SW480 (cell line): ENCODE data around the gene LPP.

Experiments
- DNase-seq: peaks from one replicate; pipeline ENCODE4 v3.0.0-alpha.2; 2016; ENCODE audit warnings: low spot score

LPP gene

GRCh38 chr3:188482929-188483328 lies 329.0 kb downstream of the LPP start:
- DNase-seq: no peak

DNA sequence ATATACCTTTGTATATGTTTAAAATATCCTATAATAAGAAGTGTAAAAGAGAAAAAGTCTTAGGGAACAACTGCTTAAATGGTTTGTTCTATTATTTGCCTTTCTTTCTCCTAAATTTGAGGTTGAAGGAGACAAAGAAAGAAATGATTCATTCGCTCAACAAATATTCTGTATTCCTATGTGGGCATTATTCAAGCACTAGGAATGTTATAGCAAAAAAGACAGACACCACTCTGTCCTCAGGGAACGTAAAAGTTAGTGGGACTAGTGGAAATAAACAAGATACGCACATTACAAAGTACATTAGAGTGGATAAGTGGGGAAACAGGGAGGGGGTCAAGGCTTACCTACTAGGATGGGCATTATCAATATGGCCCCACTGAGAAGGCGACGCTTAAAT lies 332.2 kb downstream of the LPP start:
- no peak for DNase-seq

DNA sequence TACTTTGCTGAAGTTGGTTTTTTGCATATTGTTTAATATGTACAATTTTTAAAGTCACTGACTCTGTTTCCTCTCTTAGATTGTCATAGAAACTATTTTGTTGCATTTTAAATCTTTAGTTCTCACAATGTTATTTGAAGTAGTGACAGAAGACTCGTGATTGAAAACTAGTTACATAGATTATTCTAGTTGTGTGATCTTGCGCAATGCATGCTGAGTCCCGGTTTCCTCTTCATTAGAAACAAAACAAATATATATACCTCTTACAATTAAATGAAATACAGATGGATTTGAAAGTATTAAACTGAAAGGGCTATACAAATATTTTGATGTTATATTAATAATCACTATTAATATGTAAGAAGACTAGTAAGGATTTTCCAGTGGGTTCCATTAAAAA lies 333.0 kb downstream of the LPP start:
- no peak for DNase-seq

DNA sequence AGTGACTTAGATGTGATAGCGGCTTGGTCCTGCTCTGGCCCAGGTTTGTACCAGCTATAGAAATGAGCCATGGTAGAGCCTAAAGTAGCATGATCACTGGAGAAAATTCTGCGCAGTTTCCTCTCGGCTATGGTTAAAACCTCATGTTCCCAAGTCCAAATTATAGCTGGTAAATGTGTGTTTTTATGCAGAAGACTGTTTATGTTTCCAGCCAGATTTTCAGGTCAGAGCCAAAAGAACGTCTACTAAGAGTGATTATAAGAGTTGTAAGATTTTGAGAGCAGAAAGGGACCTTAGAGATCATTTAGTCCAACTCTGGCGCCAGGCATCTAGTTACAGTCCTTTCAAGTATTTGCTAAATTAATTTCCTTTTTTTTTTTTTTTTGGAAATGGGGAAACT lies 333.7 kb downstream of the LPP start:
- DNase-seq: no peak

GRCh38 chr3:188488801-188489200 lies 334.8 kb downstream of the LPP start:
- no peak for DNase-seq

DNA sequence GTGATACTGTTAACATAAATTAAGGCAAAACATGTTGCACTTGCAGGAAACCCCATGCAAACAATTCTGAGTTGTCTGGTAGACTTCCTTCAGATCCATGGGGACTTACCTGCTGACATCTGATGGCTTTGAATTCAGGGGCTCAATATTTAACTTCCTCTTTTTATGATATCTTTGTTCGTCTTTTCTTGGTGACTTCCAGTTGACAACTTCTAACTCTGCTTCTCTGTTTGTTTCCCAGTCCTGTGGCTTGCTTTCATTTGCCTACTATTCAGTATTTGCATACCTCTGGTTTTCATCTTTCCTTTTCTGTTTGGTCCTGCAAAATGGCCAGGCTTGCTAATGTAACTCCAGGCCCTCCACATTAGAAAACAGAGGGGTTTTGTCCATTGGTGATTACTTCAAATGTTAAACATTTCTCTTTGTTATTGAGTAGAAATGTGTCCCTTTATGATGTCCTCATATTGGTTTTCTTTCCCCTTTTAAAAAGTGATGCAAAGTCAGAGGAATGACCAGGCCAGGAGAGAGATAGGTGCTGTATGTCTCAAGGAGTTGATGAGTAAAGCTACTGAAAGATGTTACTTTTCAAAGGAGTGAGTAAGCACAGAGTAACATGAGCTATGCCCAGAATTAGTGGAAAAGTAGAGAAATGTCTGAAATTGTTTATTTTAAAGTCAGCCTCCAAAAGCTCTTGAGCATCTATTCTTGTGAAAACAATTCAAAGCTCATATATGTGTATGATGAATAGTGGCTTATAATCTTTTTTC lies 335.9 kb downstream of the LPP start:
- no peak for DNase-seq

DNA sequence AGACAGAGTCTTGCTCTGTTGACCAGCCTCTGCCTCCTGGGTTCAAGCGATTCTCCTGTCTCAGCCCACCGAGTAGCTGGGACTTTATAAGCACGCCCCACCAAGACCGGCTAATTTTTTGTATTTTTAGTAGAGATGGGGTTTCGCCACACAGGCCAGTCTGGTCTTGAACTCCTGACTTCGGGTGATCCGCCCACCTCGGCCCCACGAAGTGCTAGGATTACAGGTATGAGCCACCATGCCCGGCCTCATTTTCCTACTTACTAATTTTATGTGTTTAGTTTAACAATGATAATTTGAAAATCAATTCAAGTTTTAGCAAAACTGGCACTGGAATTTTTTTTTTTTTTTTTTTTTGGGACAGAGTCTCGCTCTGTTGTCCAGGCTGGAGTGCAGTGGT lies 336.5 kb downstream of the LPP start:
- DNase-seq: no peak

GRCh38 chr3:188491276-188491687 lies 337.3 kb downstream of the LPP start:
- no peak for DNase-seq

- no peak for DNase-seq
Observed at GRCh38 chr3:188496390-188496789, 342.4 kb downstream of the LPP start.

DNA sequence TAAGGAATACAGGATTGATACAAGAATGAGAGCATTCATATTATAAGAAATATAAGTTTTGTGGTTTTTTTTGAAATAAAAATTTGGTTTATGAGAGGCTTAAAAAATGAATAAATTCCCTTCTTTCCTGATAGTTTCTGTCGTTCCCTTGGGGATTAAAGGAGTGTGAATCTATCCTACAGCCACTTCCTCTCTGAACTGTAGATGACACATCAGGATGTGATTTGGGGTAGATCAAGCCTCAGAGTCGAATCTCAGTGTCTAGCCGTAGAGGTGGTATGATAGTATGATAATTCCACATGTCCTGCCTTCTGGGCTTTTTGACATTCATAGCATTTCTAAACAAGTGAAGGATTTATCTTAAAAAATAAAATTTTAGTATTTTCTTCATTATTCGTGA lies 343.1 kb downstream of the LPP start:
- no peak for DNase-seq

DNA sequence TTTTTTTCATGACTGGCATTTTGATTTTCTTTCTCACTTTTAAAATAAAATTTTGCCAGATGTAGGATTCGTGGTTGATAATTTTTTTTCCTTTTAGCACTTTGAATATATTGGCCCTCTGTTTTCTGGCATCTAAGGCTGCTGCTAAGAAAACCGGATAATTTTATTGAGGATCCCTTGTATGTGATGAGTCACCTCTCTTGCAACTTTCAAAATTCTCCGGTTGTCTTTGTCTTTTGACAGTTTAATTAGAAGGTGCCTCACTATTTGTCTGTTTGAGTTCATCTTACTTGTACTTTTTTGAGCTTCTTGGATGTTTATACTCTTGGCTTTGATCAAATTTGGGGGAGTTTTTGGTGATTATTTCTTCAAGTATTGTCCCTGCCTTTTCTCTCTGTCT lies 349.7 kb downstream of the LPP start:
- DNase-seq: no peak

- no peak for DNase-seq
Observed at GRCh38 chr3:188505151-188505550, 351.2 kb downstream of the LPP start.

DNA sequence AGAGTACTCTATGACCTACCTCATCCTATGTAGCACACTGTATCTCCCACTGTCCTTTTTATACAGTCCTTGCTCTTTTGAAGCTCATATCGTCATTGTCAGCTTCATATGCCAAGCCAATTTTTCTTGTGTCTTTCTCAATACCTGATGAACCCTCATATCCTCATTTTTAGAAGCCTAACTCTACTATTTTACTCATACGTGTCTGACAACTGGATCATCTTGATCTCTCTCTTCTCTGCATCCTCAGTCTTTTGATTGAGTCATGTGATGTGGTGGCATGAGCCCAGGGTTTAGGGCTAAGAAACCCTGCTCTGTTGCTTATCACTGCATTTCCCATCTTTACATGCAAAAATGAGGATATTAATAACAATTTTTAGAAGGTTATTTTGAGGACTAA lies 352.0 kb downstream of the LPP start:
- DNase-seq: no peak

DNA sequence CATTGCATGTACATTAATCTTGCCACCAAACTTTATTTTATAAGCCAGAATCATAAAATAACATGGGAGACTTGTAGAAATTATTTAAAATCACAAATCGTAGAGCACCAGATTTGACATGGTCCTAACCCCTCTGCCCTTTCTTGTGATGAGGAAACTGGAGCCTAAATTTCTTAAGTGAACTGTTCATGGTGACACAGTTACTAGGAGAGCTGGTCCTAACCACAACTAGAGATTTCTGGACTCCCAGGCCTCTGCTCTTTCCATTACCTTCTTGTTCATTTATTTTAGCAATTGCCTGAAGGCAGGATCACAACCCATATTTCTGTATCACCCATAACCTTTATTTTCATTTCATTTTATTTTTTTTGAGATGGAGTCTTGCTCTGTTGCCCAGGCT lies 352.5 kb downstream of the LPP start:
- no peak for DNase-seq

DNA sequence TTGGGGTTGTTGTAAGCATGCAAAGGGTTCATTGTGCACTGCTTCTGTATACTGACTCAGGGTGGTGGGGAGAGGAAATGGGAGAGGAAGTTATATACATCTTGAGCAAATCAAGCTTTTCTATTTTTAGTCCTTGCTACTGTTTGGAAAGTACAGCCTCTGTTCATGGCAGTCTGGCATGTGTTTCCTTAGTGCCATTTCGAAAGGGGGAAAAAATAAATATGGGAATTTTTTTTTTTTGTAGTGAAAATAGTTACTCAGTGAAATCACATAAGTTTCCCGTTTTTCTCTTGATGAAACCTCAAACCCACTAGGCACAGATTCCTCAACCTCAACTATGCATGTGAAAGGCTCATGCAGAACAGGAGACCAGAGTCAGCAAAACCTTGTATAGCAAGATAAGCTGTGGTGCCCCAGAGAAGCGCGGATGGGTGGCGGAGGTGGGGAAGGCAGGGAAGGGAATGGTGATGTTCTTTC lies 353.3 kb downstream of the LPP start:
- no peak for DNase-seq

DNA sequence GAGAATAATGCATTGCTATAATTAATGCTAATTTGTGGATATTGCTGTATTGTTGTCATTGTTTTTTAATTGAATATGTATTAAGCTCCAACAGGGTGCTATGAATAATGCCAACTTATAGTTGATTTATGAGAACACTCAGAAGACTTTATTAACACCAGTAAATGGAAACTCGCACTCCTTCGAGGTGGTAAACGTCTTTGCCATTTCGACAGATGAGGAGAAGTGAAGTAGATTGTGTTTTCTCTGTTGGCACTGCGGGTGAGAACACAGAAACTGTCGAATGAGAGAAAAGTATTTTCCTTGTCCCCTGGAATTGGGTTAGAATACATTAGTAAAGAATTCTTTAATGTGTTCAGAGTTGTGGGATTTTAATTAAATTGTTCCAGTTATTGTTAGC lies 354.5 kb downstream of the LPP start:
- no peak for DNase-seq

DNA sequence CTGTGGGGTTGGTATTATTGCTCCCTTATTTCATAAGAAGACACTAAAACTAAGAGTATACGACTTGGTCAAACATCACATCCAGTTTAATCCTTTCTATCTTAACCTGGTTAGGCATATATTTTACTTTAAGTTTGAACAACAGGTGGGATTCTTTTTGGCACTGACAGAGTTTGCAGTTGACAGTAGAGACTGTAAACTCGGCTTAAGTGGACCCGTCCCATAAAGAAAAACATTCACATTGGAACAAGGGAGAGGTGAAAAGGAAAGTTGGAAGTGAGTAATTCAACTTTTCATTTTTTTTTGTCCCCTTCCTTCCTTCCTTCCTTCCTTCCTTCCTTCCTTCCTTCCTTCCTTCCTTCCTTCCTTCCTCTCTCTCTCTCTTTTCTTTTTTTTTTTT lies 355.4 kb downstream of the LPP start:
- DNase-seq: no peak

DNA sequence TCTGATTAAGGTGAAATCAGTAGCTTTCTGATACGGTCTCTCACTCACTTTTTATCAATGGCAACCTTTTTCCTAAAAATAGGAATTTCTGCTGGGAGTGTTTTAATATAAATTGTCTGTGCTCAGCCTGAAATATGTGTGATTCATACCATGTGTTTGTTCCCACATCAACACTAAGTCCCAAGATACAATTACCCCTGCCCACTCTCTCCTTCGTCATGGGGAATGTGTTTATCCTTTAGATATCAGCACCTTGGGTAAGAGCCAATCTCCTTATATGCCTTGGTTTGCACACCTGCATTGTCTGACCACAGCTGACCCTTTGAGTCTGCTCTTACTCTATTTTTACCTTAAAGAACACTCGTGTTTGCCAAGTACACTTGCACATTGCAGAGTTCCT lies 356.4 kb downstream of the LPP start:
- DNase-seq: no peak

DNA sequence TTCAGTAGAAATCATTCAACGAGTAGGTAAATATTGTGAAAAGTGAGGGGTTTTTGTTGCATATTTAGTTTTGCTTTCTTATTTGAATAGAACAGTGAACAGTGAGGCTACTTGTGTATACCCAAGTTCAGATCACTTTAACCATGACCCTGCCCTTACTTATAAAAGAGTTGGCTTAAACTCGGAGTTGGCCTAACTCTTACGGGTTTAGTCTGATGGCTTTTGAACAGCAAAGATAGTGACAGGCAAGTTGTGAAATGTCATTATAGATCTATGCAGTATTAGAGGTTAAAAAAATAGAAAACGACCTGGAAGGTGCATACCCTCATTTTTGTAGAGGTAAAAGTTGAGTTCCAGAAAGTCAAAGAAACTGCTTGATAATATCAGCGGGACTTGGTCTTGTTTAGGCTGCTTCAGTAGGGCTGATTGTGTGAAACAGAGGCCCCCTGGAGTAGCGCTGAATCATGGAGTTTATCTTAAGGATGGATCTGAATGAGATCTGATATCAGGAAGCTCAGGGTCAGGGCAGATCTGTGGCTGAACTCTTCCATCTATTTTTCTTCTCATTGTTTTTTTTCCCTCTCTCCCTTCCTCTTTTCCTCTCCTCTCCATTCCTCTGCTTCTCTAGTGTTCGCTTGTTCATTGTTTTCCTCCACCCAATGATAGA lies 359.8 kb downstream of the LPP start:
- DNase-seq: no peak

DNA sequence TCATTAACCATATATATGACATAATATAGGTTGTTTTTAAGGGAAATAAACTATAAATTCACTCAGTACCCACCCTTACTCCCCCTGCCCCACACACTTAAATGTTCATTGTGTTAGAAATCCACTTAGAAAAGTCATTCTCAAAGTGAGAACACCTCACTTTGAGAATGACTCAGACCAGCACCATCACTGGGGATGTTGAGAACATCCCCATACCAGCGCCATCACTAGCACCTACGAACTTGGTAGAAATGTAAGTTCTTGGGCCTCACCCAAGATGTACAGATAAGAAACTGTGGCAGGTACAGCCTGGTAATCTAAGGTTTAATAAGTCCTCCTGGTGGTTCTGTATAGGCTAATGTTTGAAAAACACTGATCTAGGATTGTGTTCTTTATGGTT lies 362.6 kb downstream of the LPP start:
- DNase-seq: no peak

DNA sequence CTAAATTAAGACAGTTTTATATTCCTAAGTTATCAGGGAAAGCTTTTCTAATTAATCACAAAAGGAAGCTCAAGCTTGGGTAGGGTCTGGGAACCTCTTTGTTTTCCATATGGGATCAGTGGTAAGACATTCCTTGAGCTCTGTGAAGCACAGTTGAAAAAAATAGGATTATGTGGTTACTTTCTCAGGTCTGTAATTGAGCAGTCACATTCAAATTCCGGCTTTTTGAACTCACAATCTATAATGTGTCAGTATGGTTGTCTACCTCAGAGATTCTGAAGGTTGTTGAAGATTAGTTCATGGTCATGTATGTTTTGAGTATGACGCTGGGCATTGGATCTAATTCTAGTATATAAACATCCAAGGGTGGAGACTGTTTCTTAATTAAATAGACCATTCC lies 364.5 kb downstream of the LPP start:
- no peak for DNase-seq

GRCh38 chr3:188518835-188519452 lies 365.0 kb downstream of the LPP start:
- DNase-seq: no peak

DNA sequence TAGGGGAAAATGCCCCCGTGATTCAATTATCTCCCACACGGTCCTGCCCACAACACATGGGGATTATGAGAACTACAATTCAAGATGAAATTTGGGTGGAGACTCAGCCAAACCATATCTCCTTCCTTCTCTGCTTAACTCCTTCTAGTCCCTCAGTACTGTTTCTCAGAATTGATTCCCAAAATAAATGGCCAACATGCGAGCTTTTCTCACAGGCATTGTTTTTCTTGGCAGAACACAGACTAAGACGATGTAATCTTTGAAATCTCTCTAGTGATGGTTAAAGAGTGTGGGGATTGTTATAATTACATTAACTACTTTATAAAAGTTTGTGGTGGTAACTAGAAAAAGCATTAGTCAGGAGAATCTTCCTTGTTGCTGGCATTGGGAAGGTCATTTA lies 366.5 kb downstream of the LPP start:
- no peak for DNase-seq
